H1 (cell line): ENCODE results near the gene UBASH3A. TPM values are rescaled to one million over a fixed set of nuclear protein-coding genes. Genes with fewer than 3 reads are reported as not detected.

Experiments used
- CTCF ChIA-PET: fragments of 300-600 bp; sonication (Branson Sonifier 250); formaldehyde crosslinking; loops from one replicate; lab custom pipeline; 2021; ENCODE audit not compliant: partially characterized antibody; lab: Charles Lee
- POLR2A ChIA-PET: fragments of 300-600 bp; sonication (Branson Sonifier 250); formaldehyde crosslinking; loops from one replicate; lab custom pipeline; 2021; ENCODE audit warnings: inconsistent platforms; ENCODE audit not compliant: partially characterized antibody; lab: Charles Lee
- DNase-seq, 2 experiments: peaks; one replicate each; pipeline versions ENCODE4 v3.0.0 to v3.0.0-alpha.2; 2010 to 2022; ENCODE audit warnings: low spot score in 2 of 2, low read depth in 1 of 2, mixed read lengths in 1 of 2
- FAIRE-seq: peaks from 2 replicates; lab custom pipeline; 2011; peaks lifted over from hg19 to GRCh38; lab: Jason Lieb, UNC
- H2AFZ ChIP-seq: 2 replicates; pipeline ENCODE4 v1.8.1; 2012; ENCODE audit warnings: low read length, inconsistent platforms
- H2AK5ac ChIP-seq: 2 replicates; pipeline ENCODE4 v1.6.1; 2013; ENCODE audit warnings: low read depth, low read length
- H2BK120ac ChIP-seq: replicated peaks from 2 replicates; pipeline ENCODE3; 2013; ENCODE audit warnings: low read depth, low read length, inconsistent platforms
- H2BK12ac ChIP-seq: 2 replicates; pipeline ENCODE4 v1.6.1; 2013; ENCODE audit warnings: low read depth, low read length
- H2BK15ac ChIP-seq: 2 replicates; pipeline ENCODE4 v1.6.1; 2013; ENCODE audit warnings: low read length
- H2BK20ac ChIP-seq: 2 replicates; pipeline ENCODE4 v1.6.1; 2013; ENCODE audit warnings: low read length
- H2BK5ac ChIP-seq: 2 replicates; pipeline ENCODE4 v1.6.1; 2013; ENCODE audit warnings: low read depth, low read length
- H3K14ac ChIP-seq: 2 replicates; pipeline ENCODE4 v1.6.1; 2013; ENCODE audit warnings: inconsistent platforms; ENCODE audit not compliant: insufficient read length
- H3K18ac ChIP-seq: 2 replicates; pipeline ENCODE4 v1.6.1; 2013; ENCODE audit warnings: low read length; ENCODE audit errors: extremely low read depth
- H3K23ac ChIP-seq: 2 replicates; pipeline ENCODE4 v1.6.1; 2013; ENCODE audit warnings: inconsistent platforms; ENCODE audit not compliant: insufficient read length
- H3K23me2 ChIP-seq: 2 replicates; pipeline ENCODE4 v1.6.1; 2013; ENCODE audit warnings: low read depth, low read length
- H3K27ac ChIP-seq: 2 replicates; pipeline ENCODE4 v1.6.1; 2011; ENCODE audit warnings: low read depth, low read length, inconsistent platforms
- H3K27me3 ChIP-seq, 4 experiments: replicated peaks in 1 of 4; 1 replicate in 1 of 4; 2 replicates in 3 of 4; pipeline versions ENCODE4 v1.6.1 to v1.8.1; 2011 to 2013; ENCODE audit warnings: low read length in 3 of 4, mild to moderate bottlenecking in 3 of 4, inconsistent platforms in 2 of 4, mixed read lengths in 2 of 4, moderate library complexity in 1 of 4; ENCODE audit not compliant: control insufficient read depth in 3 of 4, insufficient read depth in 3 of 4; ENCODE audit errors: extremely low read depth in 1 of 4
- H3K36me3 ChIP-seq, 4 experiments: 2 replicates each; pipeline versions ENCODE4 v1.6.1 to v1.8.1; 2011 to 2013; ENCODE audit warnings: mild to moderate bottlenecking in 4 of 4, low read length in 3 of 4, moderate library complexity in 2 of 4, control low read depth in 1 of 4, inconsistent platforms in 1 of 4; ENCODE audit not compliant: insufficient read depth in 4 of 4, control insufficient read depth in 2 of 4
- H3K4ac ChIP-seq: replicated peaks from 2 replicates; pipeline ENCODE3; 2013; ENCODE audit warnings: low read length, low read depth, mixed read lengths, inconsistent platforms; ENCODE audit not compliant: insufficient read length
- H3K4me1 ChIP-seq, 4 experiments: replicated peaks in 1 of 4; 1 replicate in 1 of 4; 2 replicates in 3 of 4; pipeline versions ENCODE4 v1.6.1 to v1.8.1; 2011 to 2013; ENCODE audit warnings: low read length in 3 of 4, inconsistent platforms in 2 of 4, mixed read lengths in 1 of 4; ENCODE audit not compliant: insufficient read depth in 4 of 4, control insufficient read depth in 3 of 4
- H3K4me2 ChIP-seq, 2 experiments: 2 replicates each; pipeline versions ENCODE4 v1.6.1 to v1.8.1; 2011 to 2013; ENCODE audit warnings: low read depth in 2 of 2, low read length in 2 of 2, control low read depth in 1 of 2, inconsistent platforms in 1 of 2, mild to moderate bottlenecking in 1 of 2; ENCODE audit not compliant: insufficient read depth in 1 of 2
- H3K4me3 ChIP-seq, 4 experiments: fragments of 200-600, 300-600 bp in 1 of 4; sonication (generic), shearing (Covaris generic), sonication (Bioruptor Twin) in 1 of 4; 2 replicates each; pipeline versions ENCODE4 v1.5.1 to v1.8.1; 2011 to 2016; ENCODE audit warnings: low read length in 4 of 4, low read depth in 3 of 4, control low read depth in 2 of 4, inconsistent platforms in 2 of 4, mild to moderate bottlenecking in 2 of 4, mixed read lengths in 1 of 4, moderate library complexity in 1 of 4; ENCODE audit not compliant: insufficient read depth in 2 of 4; ENCODE audit errors: extremely low read depth in 1 of 4
- H3K56ac ChIP-seq: replicated peaks from 2 replicates; pipeline ENCODE3; 2013; ENCODE audit warnings: low read depth, mild to moderate bottlenecking, mixed read lengths, low read length, inconsistent platforms; ENCODE audit not compliant: insufficient read length
- H3K79me1 ChIP-seq: 2 replicates; pipeline ENCODE4 v1.6.1; 2013; ENCODE audit warnings: low read depth, low read length, control low read depth
- H3K79me2 ChIP-seq, 2 experiments: 2 replicates each; pipeline versions ENCODE4 v1.6.1 to v1.8.1; 2012 to 2013; ENCODE audit warnings: low read length in 2 of 2, mild to moderate bottlenecking in 2 of 2, inconsistent platforms in 1 of 2; ENCODE audit not compliant: insufficient read depth in 2 of 2, control insufficient read depth in 1 of 2
- H3K9ac ChIP-seq, 4 experiments: replicated peaks in 1 of 4; 1 replicate in 1 of 4; 2 replicates in 3 of 4; pipeline versions ENCODE4 v1.6.1 to v1.8.1; 2011 to 2013; ENCODE audit warnings: low read depth in 3 of 4, low read length in 3 of 4, control low read depth in 2 of 4, mild to moderate bottlenecking in 2 of 4, moderate library complexity in 2 of 4, inconsistent platforms in 1 of 4; ENCODE audit errors: extremely low read depth in 1 of 4
- H3K9me3 ChIP-seq, 2 experiments: 2 replicates each; pipeline versions ENCODE4 v1.6.1 to v1.8.1; 2012 to 2013; ENCODE audit warnings: mild to moderate bottlenecking in 2 of 2, moderate library complexity in 2 of 2, control low read depth in 1 of 2, inconsistent platforms in 1 of 2, low read depth in 1 of 2, low read length in 1 of 2, mixed read lengths in 1 of 2; ENCODE audit not compliant: insufficient read depth in 2 of 2
- H4K20me1 ChIP-seq, 2 experiments: replicated peaks in 1 of 2; 2 replicates each; pipeline versions ENCODE3 to v1.8.1; 2011 to 2013; ENCODE audit warnings: inconsistent platforms in 2 of 2, low read length in 2 of 2, mild to moderate bottlenecking in 1 of 2; ENCODE audit not compliant: insufficient read depth in 2 of 2, control insufficient read depth in 1 of 2
- H4K5ac ChIP-seq: 2 replicates; pipeline ENCODE4 v1.6.1; 2013; ENCODE audit warnings: low read length, low read depth, mixed read lengths, inconsistent platforms; ENCODE audit not compliant: insufficient read length
- H4K8ac ChIP-seq: 2 replicates; pipeline ENCODE4 v1.8.0; 2013; ENCODE audit warnings: mild to moderate bottlenecking, moderate library complexity, low read length, inconsistent platforms; ENCODE audit not compliant: insufficient read depth; ENCODE audit errors: extremely low read depth
- H4K91ac ChIP-seq: replicated peaks from 2 replicates; pipeline ENCODE3; 2013; ENCODE audit warnings: low read length, mixed read lengths, inconsistent platforms; ENCODE audit not compliant: insufficient read length
- ASH2L ChIP-seq: fragments of 200-600, 300-600 bp; sonication (generic); IDR thresholded peaks from one replicate; pipeline ENCODE4 v1.7.1; 2017; ENCODE audit warnings: low read length
- BACH1 ChIP-seq: IDR thresholded peaks from 2 replicates; pipeline ENCODE4 v1.6.1; 2012; ENCODE audit warnings: low read length, improper control_type of control experiment
- CTBP2 ChIP-seq: IDR thresholded peaks from 2 replicates; pipeline ENCODE4 v1.7.0; 2011; ENCODE audit warnings: borderline replicate concordance, mild to moderate bottlenecking, moderate library complexity, mixed read lengths, low read length; ENCODE audit not compliant: insufficient read depth, insufficient read length
- HDAC6 ChIP-seq: IDR thresholded peaks from one replicate; pipeline ENCODE4 v1.7.1; 2012; ENCODE audit warnings: low read depth, mild to moderate bottlenecking, inconsistent platforms, low read length, moderate library complexity
- POLR2AphosphoS5 ChIP-seq: IDR thresholded peaks from 2 replicates; pipeline ENCODE4 v1.6.1; 2011; ENCODE audit warnings: low read depth, low read length
- POU5F1 ChIP-seq: IDR thresholded peaks from 2 replicates; pipeline ENCODE4 v1.6.1; 2011; ENCODE audit warnings: low read depth, mild to moderate bottlenecking, low read length, moderate library complexity
- RAD21 ChIP-seq, 2 experiments: IDR thresholded peaks in 1 of 2; conservative IDR thresholded peaks in 1 of 2; 2 replicates each; pipeline ENCODE4 v1.6.1; 2011; ENCODE audit warnings: low read depth in 2 of 2, low read length in 2 of 2, improper control_type of control experiment in 1 of 2, inconsistent platforms in 1 of 2, mild to moderate bottlenecking in 1 of 2, moderate library complexity in 1 of 2
- RFX5 ChIP-seq: IDR thresholded peaks from 2 replicates; pipeline ENCODE4 v1.6.1; 2011; ENCODE audit warnings: low read depth, low read length, improper control_type of control experiment, borderline replicate concordance
- SAP30 ChIP-seq: fragments of 300-600 bp; sonication (generic); IDR thresholded peaks from 2 replicates; pipeline ENCODE4 v1.7.1; 2012; ENCODE audit warnings: low read length, moderate library complexity, mild to moderate bottlenecking, inconsistent platforms; ENCODE audit not compliant: insufficient read depth, insufficient replicate concordance
- SIRT6 ChIP-seq: IDR thresholded peaks from one replicate; pipeline ENCODE4 v1.7.1; 2012; ENCODE audit warnings: low read length, inconsistent platforms
- SP4 ChIP-seq: IDR thresholded peaks from 2 replicates; pipeline ENCODE4 v1.6.1; 2012; ENCODE audit warnings: low read length, inconsistent platforms
- SRF ChIP-seq: IDR thresholded peaks from 2 replicates; pipeline ENCODE4 v1.6.1; 2011; ENCODE audit warnings: mild to moderate bottlenecking, low read depth, low read length, moderate library complexity
- TBP ChIP-seq: IDR thresholded peaks from 2 replicates; pipeline ENCODE4 v1.6.1; 2011; ENCODE audit warnings: low read depth, low read length, improper control_type of control experiment
- WGBS, 2 experiments: shearing (Covaris generic) in 1 of 2; methylation state at CpG; one replicate each; pipeline versions ENCODE4 v1.1.6 to v1.1.7; 2013 to 2015; ENCODE audit warnings: low lambda C conversion rate in 2 of 2, mixed read lengths in 2 of 2, inconsistent platforms in 1 of 2, low coverage in 1 of 2, missing lambda C conversion rate in 1 of 2; ENCODE audit not compliant: insufficient replicate concordance in 2 of 2, insufficient coverage in 1 of 2, insufficient read length in 1 of 2; ENCODE audit errors: extremely low coverage in 1 of 2, missing lambda C conversion rate in 1 of 2; 5-methylcytosine and 5-hydroxymethylcytosine counted together
- polyA plus RNA-seq, 7 experiments: library from polyadenylated mRNA; depleted of rRNA in 3 of 7; stranded (reverse) in 5 of 7; unstranded in 2 of 7; fragments of >200 nt in 5 of 7; fragments of 200-250 nt in 2 of 7; gene quantifications; 1 replicate in 5 of 7; 2 replicates in 1 of 7; 4 replicates in 1 of 7; pipeline versions ENCODE4 v1.2.1 to v1.2.3, GENCODE V29; 2011 to 2013; ENCODE audit warnings: missing spikeins in 2 of 7, mixed read lengths in 2 of 7
- total RNA-seq: library from RNA; stranded (reverse); fragmentation: NEBNext Ultra II Directional; extraction: Animal tissue kit (Norgen Biotek cat#: 25700); gene quantifications from 2 replicates; pipeline ENCODE4 v1.2.1, GENCODE V29; 2021
- TF ChIP-seq, protein P1 (sequence below): IDR thresholded peaks from 2 replicates; pipeline ENCODE4 v1.6.1; 2012; ENCODE audit warnings: inconsistent platforms

UBASH3A gene
- total and polyA plus RNA-seq, 2 of the 8 experiments (the other 6 are each of a cell fraction or from before 2014, with no cell fraction given), result not detected

DNA sequence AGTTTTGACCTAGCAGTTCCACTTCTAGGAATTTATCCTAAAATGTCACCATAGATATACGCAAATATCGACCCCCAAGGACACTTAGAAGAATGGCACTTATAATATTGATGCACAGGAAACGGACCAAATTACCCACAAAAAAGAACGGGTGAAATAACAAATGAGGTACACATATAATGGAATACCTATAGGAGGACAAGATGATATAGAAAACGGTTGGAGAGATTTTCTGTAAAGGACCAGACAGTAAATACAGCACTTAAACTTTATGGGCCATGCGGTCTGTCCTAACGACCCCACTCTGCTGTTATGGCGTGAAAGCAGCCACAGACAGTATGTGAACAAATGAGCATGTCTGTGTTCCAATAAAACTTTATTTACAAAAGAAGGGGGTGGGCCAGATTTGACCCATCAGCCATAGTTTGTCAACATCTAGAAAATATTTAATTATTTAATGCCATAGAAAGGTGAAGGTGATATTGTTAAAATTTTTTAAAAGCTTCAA, 10.2 kb upstream of the UBASH3A start:
- H3K27ac ChIP-seq, result no peak overlapping the region
- TF ChIP-seq SAP30, result no peak
- no peak for TF ChIP-seq SRF
- TF ChIP-seq ASH2L, result no peak
- no peak for TF ChIP-seq SIRT6
- no peak for TF ChIP-seq HDAC6
- no peak for TF ChIP-seq CTBP2
- TF ChIP-seq RFX5, result no peak
- TF ChIP-seq, protein P1, sequence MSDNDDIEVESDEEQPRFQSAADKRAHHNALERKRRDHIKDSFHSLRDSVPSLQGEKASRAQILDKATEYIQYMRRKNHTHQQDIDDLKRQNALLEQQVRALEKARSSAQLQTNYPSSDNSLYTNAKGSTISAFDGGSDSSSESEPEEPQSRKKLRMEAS, result no peak
- no peak for TF ChIP-seq BACH1
- no peak for TF ChIP-seq SP4
- no peak for TF ChIP-seq RAD21 (IDR thresholded peaks at IDR 0.05 in 1 of 2, conservative IDR thresholded peaks at IDR 0.05 in 1 of 2; ENCODE audit: low read depth in 2 of 2, low read length in 2 of 2)
- TF ChIP-seq POU5F1, result no peak
- no peak for TF ChIP-seq POLR2AphosphoS5
- TF ChIP-seq TBP, result no peak

More for the DNA sequence above, 10.2 kb upstream of the UBASH3A start:
- Histone ChIP-seq H2AK5ac (no peak overlapping the region), H3K9me3 (no peaks in the 10 kb centered on the region; a peak in 1 of 4 replicates), H3K4me1 (peaks cover 0 to 12% (median 10%) of the 10 kb centered on the region in 4 experiments; a peak in 3 of 7 replicates), H3K36me3 (no peaks in the 10 kb centered on the region), H3K14ac (no peak overlapping the region), H4K20me1 (no peaks in the 10 kb centered on the region), H3K9ac (no peak overlapping the region), H3K27me3 (0 out of 7 replicates have a peak, but pooled peaks cover 0 to 2% (median 0%) of the 10 kb centered on the region in 4 experiments), H2BK12ac (no peak overlapping the region), H3K4ac (no peak overlapping the region), H4K5ac (no peak overlapping the region), H3K18ac (no peak overlapping the region), H2BK120ac (no peak overlapping the region), H2AFZ (no peak overlapping the region), H3K23me2 (no peaks in the 10 kb centered on the region), H4K91ac (no peak overlapping the region), H2BK5ac (no peak overlapping the region), H3K4me3 (no peak overlapping the region), H3K23ac (no peak overlapping the region), H3K79me1 (no peaks in the 10 kb centered on the region), H2BK20ac (no peak overlapping the region), H3K79me2 (no peaks in the 10 kb centered on the region), H3K4me2 (no peak overlapping the region), H2BK15ac (no peak overlapping the region), H3K56ac (no peak overlapping the region), H4K8ac (no peak overlapping the region)
- DNase-seq (no peak), FAIRE-seq (no peak)
- CTCF ChIA-PET, result interaction anchor here (0.7 to 1.9 kb wide), 4 partner anchors 12 to 93 kb away, joined by 3 to 7 read pairs (median 4); no protein-coding TSS in a partner anchor
- 89% methylated on average over 8 of the region's 8 CpGs; no CpG with 5 or more reads in 1 of the 2 experiments for WGBS, 2 experiments
- POLR2A ChIA-PET, result interaction anchor here (0.6 to 0.7 kb wide), 2 partner anchors 41 to 960 kb away, joined by 3 read pairs; no protein-coding TSS in a partner anchor
